GM21528 (cell line): ENCODE measurements around the gene MPDZ.

Experiments used
- ATAC-seq: cut with Tn5 transposase; IDR thresholded peaks from one replicate; pipeline ENCODE4 v1.9.1; 2021; ENCODE audit warnings: mild to moderate bottlenecking, moderate library complexity; ENCODE audit not compliant: unreplicated experiment, low FRiP score

The MPDZ gene

DNA sequence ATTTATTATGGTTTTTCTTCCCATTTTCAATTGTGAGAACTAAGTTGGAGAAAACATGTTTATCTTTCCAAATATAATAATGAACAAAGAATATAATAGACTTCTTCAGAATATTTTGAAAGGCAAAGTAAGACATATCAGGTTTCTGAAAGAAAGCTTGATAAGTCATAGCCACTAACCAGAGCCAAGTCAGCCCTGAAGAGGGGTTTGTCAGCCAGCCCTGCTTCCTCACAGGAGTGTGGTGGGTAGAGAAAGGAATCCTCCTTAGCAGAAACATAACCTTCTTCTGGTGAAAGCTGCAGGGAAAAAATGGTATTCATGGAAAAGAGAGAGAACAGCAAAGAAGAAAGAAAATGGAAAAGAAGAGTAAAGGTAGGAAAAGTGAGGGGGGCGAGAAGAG lies 93.4 kb downstream of the MPDZ start:
- ATAC-seq, result no peak

GRCh38 chr9:13181652-13182051 lies 97.8 kb downstream of the MPDZ start:
- ATAC-seq, result no peak

GRCh38 chr9:13179257-13179656 lies 100.2 kb downstream of the MPDZ start:
- ATAC-seq, result no peak

DNA sequence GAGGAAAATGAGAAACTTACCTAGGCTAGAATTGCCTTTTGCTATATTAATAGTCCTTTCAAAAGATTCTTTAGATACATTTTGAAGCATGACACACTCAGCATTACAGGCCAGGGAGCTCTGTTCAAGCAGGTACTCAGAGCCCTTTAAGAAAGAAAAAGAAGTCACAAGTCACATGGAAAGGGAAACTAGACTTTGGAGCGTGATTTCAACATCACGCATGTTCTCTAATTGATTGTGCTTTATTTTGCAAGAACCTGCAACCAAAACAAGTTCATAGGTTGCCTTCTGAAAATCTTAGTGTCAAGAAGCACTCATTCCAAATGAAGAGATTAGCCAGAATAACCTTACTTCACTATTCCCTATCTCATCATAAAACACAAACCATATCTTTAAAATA lies 103.8 kb downstream of the MPDZ start:
- ATAC-seq, result no peak

DNA sequence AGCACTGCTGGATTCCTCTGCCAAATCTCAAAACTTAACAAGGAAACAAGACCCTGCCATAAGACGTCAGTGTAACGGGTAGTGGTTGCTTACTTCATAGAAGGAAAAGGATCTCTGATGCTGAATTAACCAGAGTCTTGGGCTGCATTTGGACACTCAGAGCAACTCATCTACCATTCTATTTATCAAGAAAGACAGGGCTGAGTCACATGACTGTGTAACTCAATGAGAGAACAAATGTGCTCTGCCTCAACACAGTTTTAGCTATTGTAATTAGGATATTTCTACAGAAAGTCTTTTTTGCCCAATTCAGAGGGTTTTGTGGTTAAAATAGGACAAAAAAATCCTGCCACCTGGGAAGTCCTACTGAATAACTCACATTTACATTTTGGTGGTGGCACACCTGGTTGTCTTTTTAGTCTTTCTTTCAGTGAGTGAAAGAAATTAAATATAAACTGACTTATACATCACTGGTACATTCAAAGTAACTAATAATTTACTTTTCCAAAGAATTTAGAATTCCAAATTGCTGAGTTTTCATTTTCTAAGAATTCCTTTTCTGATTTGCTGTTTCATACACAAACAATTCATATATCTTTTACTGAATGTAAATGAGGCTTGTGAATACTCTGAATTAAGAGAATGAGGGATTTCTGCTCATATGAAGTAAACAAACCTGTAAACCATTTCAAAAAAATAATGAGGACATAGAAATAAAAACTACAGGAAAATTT lies 104.4 kb downstream of the MPDZ start:
- no peak for ATAC-seq

DNA sequence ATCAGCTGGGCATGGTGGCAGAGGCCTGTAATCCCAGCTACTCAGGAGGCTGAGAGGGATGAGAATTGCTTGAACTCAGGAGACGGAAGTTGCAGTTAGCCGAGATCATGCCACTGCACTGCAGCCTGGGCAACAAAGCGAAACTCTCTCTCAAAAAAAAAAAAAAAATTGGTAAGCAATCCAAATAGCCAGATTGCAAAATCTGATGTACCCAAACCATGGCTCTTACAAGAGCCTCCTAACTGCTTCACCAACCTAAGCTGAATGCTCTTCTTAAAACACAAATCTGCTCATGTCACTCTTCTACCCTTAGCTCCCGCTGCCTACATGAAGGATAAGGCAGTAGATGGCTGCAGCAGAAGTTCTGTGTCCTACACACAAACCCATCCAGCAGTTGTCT lies 105.9 kb downstream of the MPDZ start:
- no peak for ATAC-seq

- no peak for ATAC-seq
Measured at GRCh38 chr9:13171261-13171660, 108.2 kb downstream of the MPDZ start.

- no peak for ATAC-seq
Measured at GRCh38 chr9:13166996-13167395, 112.5 kb downstream of the MPDZ start.

GRCh38 chr9:13165956-13166355 lies 113.5 kb downstream of the MPDZ start:
- no peak for ATAC-seq

DNA sequence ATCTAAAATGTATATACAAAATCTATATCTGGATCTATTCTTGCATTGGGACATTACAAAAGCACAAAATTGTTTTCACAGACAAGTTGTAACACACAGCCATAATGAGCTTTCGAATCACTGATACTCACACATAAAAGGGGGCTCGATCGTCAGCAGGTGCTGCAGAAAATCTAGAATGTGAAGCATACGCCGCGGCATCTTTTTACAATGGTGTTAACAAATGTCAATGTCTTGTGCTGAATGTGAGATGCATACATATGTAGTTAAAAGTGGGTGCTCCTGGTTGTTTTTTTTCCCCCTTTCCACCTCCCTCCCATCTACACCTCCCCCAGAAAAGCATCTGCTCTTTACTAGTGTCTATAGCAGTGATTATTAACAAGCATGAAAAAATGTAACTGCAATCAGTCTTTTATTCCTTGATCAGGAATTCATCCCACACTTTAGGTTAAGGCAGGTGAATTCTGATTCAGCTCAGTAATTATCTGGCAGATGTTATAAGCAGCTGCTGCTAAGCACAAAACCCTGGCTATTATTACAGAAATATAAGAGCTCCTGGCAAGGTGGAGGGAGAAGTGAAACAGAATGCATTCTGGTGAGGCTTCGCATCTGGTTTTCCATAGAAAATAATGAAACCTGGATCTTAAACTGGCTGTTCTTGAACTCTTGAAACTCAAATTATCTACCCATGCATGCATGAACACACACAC lies 114.1 kb downstream of the MPDZ start:
- ATAC-seq, result no peak

GRCh38 chr9:13163946-13164345 lies 115.5 kb downstream of the MPDZ start:
- no peak for ATAC-seq

DNA sequence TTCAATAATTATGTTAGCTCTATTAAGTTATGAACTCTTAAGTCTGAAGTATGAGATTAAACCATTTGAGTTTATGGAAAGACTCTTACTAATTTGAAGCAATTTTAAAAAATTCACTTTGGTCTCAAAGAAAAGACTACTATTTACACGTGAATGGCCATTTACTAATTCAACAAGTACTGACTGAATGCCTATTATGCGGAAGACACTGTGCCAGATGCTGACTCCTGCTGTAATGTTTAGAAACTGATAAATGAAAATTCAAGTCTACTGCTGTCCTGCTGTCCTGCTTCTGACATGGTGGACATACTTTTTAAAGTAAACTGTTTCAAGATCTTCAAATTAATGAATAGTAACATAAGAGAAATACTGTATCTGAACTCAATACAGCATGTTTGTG lies 116.2 kb downstream of the MPDZ start:
- ATAC-seq, result no peak

- ATAC-seq, result no peak
Measured at GRCh38 chr9:13160051-13160450, 119.4 kb downstream of the MPDZ start.

DNA sequence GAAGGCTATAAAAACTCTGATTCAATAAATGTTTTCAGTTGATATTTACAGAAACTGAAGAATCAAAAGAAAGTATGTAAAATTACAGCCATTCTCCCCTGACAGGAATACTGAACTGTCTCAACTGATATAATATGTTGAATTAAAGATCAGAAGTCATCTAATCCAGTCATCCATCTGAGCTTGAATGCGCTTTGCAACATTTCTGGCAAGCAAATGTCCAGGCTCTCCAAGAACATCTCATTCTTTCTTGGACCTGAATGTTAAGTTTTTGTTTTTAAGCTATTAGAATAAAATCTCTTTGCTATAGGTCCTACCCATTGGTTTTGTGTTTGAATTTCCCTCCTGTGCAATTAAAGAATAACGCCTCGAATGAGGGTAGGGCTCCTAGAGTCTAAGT lies 120.5 kb downstream of the MPDZ start:
- ATAC-seq, result no peak

GRCh38 chr9:13151489-13151888 lies 128.0 kb downstream of the MPDZ start:
- ATAC-seq, result no peak

GRCh38 chr9:13149454-13149853 lies 130.0 kb downstream of the MPDZ start:
- ATAC-seq, result no peak

DNA sequence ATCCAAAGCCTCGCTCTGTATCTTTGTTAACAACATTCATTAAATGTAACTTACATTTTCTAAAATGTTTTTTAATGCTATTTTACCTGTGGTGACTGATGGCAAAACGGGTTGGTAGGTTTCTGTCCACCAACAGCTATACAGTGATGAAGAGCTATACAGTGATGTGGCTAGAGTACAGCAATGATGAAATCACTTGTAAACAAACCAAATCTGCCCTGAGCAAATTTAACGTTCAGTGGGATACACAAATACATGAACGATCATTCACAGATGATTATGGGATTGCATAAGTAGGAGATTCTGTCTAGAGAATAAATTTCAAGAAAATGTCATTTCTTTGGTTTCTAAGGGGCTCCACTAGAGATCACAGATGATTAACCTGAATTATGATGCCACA lies 132.7 kb downstream of the MPDZ start:
- ATAC-seq, result no peak

DNA sequence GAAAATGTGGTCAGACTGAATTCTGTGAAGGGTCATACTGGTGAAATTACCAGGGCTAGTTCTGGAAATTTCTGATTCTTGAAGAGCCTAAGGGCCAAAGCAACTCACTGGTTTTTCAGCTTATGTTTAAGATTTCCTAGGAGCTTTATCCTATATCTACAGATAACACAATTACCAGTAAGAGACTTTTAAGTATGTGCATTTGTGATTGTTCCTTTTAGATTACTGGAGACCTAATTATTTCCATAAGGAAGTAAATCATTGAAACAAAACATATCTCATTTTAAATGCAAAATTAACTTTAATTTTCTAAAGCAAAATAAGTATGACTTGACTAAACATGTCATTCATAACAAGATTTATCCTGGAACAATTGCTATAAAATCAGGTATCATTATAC lies 134.2 kb downstream of the MPDZ start:
- ATAC-seq, result no peak

- no peak for ATAC-seq
Measured at GRCh38 chr9:13144166-13144775, 135.2 kb downstream of the MPDZ start.

GRCh38 chr9:13143281-13143680 lies 136.2 kb downstream of the MPDZ start:
- no peak for ATAC-seq

DNA sequence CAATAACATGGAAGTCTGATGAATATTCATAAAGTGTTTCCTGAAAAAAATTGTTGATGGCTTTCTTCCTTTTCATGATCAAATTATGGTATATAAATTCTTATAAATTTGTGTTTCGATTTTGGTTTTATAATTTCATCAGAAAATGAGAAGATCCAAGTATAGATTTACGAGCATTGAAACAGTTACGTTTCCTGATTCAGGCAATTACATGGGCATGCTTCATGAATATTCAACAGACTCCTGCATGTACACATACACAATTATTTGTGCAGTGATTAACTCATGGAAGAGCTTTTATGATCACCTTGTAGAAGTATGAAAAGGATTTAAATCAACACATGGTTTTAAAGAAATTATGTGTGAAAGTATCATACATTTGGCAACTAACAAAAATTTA lies 136.7 kb downstream of the MPDZ start:
- ATAC-seq, result no peak

DNA sequence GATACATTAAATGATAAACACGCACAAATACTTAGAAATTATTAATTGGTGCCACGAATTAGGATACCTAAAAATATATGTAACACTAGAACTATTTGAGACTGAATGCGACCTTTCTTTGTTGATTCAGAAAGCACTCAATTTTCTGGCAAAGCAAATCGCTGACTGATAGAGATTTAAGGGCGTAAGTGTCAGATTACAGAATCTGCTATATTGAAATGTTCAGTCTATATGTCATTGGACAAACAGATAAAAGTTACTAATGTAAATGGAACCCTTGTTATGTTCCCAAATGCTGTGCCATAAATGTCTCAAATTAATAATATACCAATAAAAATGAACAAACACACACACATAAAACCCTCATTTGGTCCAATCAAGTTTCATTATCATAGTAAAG lies 137.9 kb downstream of the MPDZ start:
- ATAC-seq, result no peak
